Endothelial cell of umbilical vein (primary cell): ENCODE data around the gene PAX5.

ENCODE experiments used
- CTCF ChIP-seq, 2 donors: IDR thresholded peaks; 1 replicate in 1 of 2; 2 replicates in 1 of 2; pipeline ENCODE4 v1.5.1; 2011; ENCODE audit warnings: low read length in 2 of 2, mild to moderate bottlenecking in 2 of 2, moderate library complexity in 2 of 2, control low read depth in 1 of 2, inconsistent platforms in 1 of 2, low read depth in 1 of 2; ENCODE audit not compliant: insufficient read depth in 1 of 2; ENCODE audit errors: extremely low read depth in 1 of 2
- POLR2A ChIP-seq: IDR thresholded peaks from 2 replicates; pipeline ENCODE4 v1.6.1; 2012; ENCODE audit warnings: low read depth, mild to moderate bottlenecking, control low read depth, low read length

GRCh38 chr9:37061768-37062167, 27.7 kb upstream of the PAX5 start:
- TF ChIP-seq CTCF (IDR thresholded peaks at IDR 0.05; ENCODE audit: extremely low read depth in 1 of 2, insufficient read depth in 1 of 2, low read depth in 1 of 2, low read length in 2 of 2) = no peak
- TF ChIP-seq POLR2A = no peak
